Neural cell (in vitro differentiated cells): ENCODE results near the gene POLR1D.

Experiments
- MXI1 ChIP-seq: fragments of 450-650 bp; conservative IDR thresholded peaks from 2 replicates; pipeline ENCODE4 v1.6.1; 2014; ENCODE audit warnings: antibody characterized with exemption, mild to moderate bottlenecking; ENCODE audit not compliant: poor library complexity, severe bottlenecking
- POLR2AphosphoS5 ChIP-seq: IDR thresholded peaks from 2 replicates; pipeline ENCODE4 v1.6.1; 2012
- SMC3 ChIP-seq: fragments of 450-650 bp; conservative IDR thresholded peaks from 2 replicates; pipeline ENCODE4 v1.6.1; 2014; ENCODE audit warnings: antibody characterized with exemption, mild to moderate bottlenecking, moderate library complexity; ENCODE audit not compliant: poor library complexity
- TAF1 ChIP-seq: IDR thresholded peaks from 2 replicates; pipeline ENCODE4 v1.6.1; 2012; ENCODE audit warnings: low read depth
- TF ChIP-seq, protein P1 (sequence below): fragments of 450-650 bp; IDR thresholded peaks from 2 replicates; pipeline ENCODE4 v1.5.1; 2014; ENCODE audit warnings: antibody characterized with exemption, mild to moderate bottlenecking, moderate library complexity; ENCODE audit not compliant: poor library complexity, severe bottlenecking

DNA sequence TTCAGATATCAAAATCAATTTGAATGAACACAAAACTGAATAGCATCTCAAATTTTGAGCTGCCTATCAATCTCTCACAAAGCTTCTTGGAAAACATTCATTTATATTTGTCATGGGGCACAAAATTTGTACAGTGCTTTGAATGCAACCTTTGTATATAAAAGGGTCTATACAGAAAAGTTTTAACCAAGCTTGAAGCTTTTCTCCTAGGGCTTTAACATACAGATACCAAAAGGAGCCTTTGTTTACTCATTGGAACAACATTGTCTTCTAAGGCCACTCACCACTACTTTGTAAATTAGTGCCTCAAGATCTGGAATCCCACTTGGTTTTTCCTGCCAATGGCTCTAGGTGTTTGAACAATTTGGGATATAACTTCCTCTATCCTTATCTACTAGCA is 22.6 kb upstream of the POLR1D start:
- TF ChIP-seq, protein P1, sequence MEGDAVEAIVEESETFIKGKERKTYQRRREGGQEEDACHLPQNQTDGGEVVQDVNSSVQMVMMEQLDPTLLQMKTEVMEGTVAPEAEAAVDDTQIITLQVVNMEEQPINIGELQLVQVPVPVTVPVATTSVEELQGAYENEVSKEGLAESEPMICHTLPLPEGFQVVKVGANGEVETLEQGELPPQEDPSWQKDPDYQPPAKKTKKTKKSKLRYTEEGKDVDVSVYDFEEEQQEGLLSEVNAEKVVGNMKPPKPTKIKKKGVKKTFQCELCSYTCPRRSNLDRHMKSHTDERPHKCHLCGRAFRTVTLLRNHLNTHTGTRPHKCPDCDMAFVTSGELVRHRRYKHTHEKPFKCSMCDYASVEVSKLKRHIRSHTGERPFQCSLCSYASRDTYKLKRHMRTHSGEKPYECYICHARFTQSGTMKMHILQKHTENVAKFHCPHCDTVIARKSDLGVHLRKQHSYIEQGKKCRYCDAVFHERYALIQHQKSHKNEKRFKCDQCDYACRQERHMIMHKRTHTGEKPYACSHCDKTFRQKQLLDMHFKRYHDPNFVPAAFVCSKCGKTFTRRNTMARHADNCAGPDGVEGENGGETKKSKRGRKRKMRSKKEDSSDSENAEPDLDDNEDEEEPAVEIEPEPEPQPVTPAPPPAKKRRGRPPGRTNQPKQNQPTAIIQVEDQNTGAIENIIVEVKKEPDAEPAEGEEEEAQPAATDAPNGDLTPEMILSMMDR = no peak
- no peak for TF ChIP-seq SMC3
- TF ChIP-seq POLR2AphosphoS5 = no peak
- no peak for TF ChIP-seq TAF1
- TF ChIP-seq MXI1 = no peak
